Osteocyte (in vitro differentiated cells): ENCODE measurements around the gene NRGN. TPM values are rescaled to one million over a fixed set of nuclear protein-coding genes. Genes with fewer than 3 reads are reported as not detected.

Experiments used
- DNase-seq: peaks from one replicate; pipeline ENCODE4 v3.0.0; 2021; ENCODE audit warnings: mixed read lengths; ENCODE audit not compliant: unreplicated experiment; ENCODE audit errors: extremely low spot score
- H3K27ac Mint-ChIP-seq: one replicate; pipeline ENCODE4 v1.8.0; 2021; ENCODE audit warnings: mild to moderate bottlenecking, mixed read lengths; ENCODE audit not compliant: unreplicated experiment
- H3K27me3 Mint-ChIP-seq: one replicate; pipeline ENCODE4 v1.8.0; 2021; ENCODE audit warnings: mixed read lengths; ENCODE audit not compliant: unreplicated experiment
- H3K36me3 Mint-ChIP-seq: one replicate; pipeline ENCODE4 v1.8.0; 2021; ENCODE audit warnings: mixed read lengths; ENCODE audit not compliant: unreplicated experiment
- H3K4me1 Mint-ChIP-seq: one replicate; pipeline ENCODE4 v1.8.0; 2021; ENCODE audit warnings: mixed read lengths; ENCODE audit not compliant: unreplicated experiment
- H3K4me3 Mint-ChIP-seq: one replicate; pipeline ENCODE4 v1.8.0; 2021; ENCODE audit warnings: mild to moderate bottlenecking, moderate library complexity, mixed read lengths; ENCODE audit not compliant: unreplicated experiment
- H3K9me3 Mint-ChIP-seq: one replicate; pipeline ENCODE4 v1.8.0; 2021; ENCODE audit warnings: mixed read lengths; ENCODE audit not compliant: unreplicated experiment
- total RNA-seq: library from RNA; stranded (reverse); gene quantifications from 2 replicates; pipeline ENCODE4 v1.2.1, GENCODE V29; 2021
- TF ChIP-seq, protein P1 (sequence below): fragments of 200-600 bp; sonication (generic); IDR thresholded peaks from 2 replicates; pipeline ENCODE4 v1.5.0; 2021; ENCODE audit warnings: antibody characterized with exemption, mild to moderate bottlenecking, moderate library complexity

The NRGN gene
- total RNA-seq, 1 donor from 2014 or later = 0.97 TPM

GRCh38 chr11:124738713-124739478 lies 846 bp upstream of the NRGN start:
- Mint-ChIP-seq H3K4me3 (peak overlapping the region; percentile 73), H3K9me3 (no peaks in the 10 kb centered on the region), H3K27ac (no peak overlapping the region), H3K36me3 (no peaks in the 10 kb centered on the region), H3K4me1 (peaks cover 8% of the 10 kb centered on the region), H3K27me3 (peaks cover 45% of the 10 kb centered on the region)
- TF ChIP-seq, protein P1, sequence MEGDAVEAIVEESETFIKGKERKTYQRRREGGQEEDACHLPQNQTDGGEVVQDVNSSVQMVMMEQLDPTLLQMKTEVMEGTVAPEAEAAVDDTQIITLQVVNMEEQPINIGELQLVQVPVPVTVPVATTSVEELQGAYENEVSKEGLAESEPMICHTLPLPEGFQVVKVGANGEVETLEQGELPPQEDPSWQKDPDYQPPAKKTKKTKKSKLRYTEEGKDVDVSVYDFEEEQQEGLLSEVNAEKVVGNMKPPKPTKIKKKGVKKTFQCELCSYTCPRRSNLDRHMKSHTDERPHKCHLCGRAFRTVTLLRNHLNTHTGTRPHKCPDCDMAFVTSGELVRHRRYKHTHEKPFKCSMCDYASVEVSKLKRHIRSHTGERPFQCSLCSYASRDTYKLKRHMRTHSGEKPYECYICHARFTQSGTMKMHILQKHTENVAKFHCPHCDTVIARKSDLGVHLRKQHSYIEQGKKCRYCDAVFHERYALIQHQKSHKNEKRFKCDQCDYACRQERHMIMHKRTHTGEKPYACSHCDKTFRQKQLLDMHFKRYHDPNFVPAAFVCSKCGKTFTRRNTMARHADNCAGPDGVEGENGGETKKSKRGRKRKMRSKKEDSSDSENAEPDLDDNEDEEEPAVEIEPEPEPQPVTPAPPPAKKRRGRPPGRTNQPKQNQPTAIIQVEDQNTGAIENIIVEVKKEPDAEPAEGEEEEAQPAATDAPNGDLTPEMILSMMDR = no peak
- DNase-seq = no peak

DNA sequence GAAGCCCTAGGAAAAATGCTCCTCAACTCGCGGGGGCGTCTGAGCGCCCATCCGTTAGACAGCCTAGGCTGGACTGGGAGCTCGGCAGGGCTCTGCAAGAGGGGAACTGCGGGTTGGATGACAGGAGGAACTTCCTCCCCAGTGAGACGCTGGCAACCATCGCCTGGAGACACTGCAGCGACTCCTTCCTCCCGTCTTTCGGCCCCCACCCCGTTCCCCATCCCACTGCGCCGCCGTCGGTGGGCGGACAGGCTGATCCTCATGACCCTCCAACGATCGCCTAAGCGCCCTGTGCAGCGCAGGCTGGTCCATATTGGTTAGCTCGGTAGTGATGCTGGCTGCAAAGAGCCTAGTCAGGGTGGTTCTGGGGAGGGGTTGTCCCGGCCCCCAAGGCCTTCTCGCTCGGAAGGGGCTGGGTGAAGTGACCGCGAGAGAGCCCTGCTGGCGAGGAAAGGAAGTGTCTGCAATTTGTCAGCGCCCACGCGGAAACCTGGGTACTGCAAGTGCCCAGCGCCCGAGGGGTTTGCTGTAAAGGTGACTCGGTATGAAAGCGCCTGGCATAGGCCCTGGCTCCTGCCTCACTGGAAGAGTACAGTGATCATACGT lies 638 bp downstream of the NRGN start:
- H3K4me3 Mint-ChIP-seq = peak overlapping the region; percentile 73
- no peak for DNase-seq
- peaks cover 8% of the 10 kb centered on the region for H3K4me1 Mint-ChIP-seq
- peaks cover 41% of the 10 kb centered on the region for H3K27me3 Mint-ChIP-seq
- H3K27ac Mint-ChIP-seq = no peak overlapping the region
- TF ChIP-seq, protein P1 = peak; percentile 51
- no peaks in the 10 kb centered on the region for H3K36me3 Mint-ChIP-seq
- no peaks in the 10 kb centered on the region for H3K9me3 Mint-ChIP-seq

DNA sequence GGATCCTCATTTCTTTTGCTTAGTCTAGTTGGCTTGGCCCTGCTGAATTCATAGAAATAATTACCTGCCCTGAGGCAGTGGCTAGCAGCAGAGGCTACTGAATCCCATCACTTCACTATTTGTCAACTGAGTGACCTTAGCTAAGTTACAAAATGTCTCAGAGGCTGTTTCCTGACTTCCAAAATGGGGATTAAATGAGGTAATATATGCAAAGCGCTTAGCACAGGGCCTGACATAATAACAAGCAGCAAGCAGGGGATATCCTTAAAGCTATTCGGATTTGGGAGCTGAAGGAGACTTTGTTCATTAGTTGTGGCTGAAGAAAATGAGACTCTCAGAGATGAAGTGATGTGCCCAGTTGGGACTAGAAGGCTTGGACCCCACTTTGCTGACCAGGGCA lies 2.8 kb downstream of the NRGN start:
- peaks cover 29% of the 10 kb centered on the region for H3K27me3 Mint-ChIP-seq
- H3K4me1 Mint-ChIP-seq = peaks cover 16% of the 10 kb centered on the region
- H3K4me3 Mint-ChIP-seq = no peak overlapping the region
- DNase-seq = no peak
- no peaks in the 10 kb centered on the region for H3K9me3 Mint-ChIP-seq
- no peaks in the 10 kb centered on the region for H3K36me3 Mint-ChIP-seq
- TF ChIP-seq, protein P1 = no peak
- no peak overlapping the region for H3K27ac Mint-ChIP-seq

- H3K27me3 Mint-ChIP-seq = peaks cover 24% of the 10 kb centered on the region
- H3K4me1 Mint-ChIP-seq = peaks cover 16% of the 10 kb centered on the region
Observed at GRCh38 chr11:124743050-124743449, 3.3 kb downstream of the NRGN start.

More at GRCh38 chr11:124743050-124743449, 3.3 kb downstream of the NRGN start:
- DNase-seq = no peak
- Mint-ChIP-seq H3K4me3 (no peak overlapping the region), H3K36me3 (no peaks in the 10 kb centered on the region), H3K27ac (no peak overlapping the region), H3K9me3 (no peaks in the 10 kb centered on the region)
- TF ChIP-seq, protein P1 = no peak
